ENCODE measurements around the gene TCP10L. TPM values are rescaled to one million over a fixed set of nuclear protein-coding genes. Genes with fewer than 3 reads are reported as not detected.
"Not testable (repeated sequence)": the region's sequence is repeated elsewhere in the genome, so short reads cannot be mapped to it uniquely, and the experiment has no call there.

Gene TCP10L
- total and polyA plus RNA-seq, 7 donors = 0.51 to 2.8 (median 1.4) TPM; not detected in 2

DNA sequence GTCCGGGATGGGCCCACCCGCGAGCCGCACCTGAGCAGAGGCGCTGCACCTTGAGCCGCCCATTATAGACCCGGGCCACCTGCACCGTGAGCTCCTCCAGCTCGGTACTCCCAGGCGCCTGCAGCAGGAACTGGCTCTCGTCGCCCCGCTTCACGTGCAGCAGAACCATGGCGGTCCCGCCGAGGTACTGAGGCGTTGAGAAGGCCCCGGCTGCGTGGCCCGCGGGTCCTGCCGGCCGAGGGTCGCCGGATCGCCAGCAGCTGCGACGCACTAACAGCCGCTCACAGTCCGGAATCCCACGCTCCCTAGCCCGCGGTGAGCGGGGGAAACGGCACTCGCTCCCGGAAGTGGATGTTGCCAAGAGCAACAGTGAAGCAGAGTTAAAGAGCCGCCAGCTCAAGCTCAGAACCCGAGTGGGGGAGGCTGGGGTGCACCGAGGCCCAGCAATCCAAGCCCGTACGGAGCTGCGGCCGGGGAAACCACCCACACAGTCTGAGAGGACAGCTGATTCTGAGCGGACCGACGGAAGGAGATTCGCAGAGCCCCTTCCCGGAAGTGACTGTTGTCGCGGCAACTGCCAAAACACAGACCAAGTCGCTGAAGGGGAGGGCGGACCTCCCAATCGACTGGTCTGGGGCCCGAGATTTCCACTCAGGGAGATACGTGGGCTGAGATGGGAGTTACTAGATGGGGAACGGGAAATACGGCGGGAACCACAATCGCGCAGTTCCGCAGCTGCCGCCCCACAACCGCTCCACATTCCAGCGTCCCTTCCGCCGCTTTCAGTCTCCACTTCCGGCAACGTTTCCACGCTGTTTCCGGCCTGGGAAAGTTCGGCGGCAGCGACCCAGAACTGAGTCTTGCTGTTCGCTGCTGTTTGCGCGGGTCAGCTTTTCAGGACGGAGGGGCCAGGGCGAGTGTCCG is 27.0 kb upstream of the TCP10L start, which contains the start of gene CFAP298:
CFAP298 (minus strand) TSS at position 303 of the 924 bp plus-strand sequence; CDS start at position 169, 134 bp downstream.
- no peak for TF ChIP-seq POLR2A (IDR thresholded peaks at IDR 0.05)
- TF ChIP-seq POLR2AphosphoS5 (IDR thresholded peaks at IDR 0.05) = peak in 3 of 4 donors; percentile 21 to 59 (median 58)
- TF ChIP-seq EP300 (IDR thresholded peaks at IDR 0.05) = no peak
- TF ChIP-seq, protein P1, sequence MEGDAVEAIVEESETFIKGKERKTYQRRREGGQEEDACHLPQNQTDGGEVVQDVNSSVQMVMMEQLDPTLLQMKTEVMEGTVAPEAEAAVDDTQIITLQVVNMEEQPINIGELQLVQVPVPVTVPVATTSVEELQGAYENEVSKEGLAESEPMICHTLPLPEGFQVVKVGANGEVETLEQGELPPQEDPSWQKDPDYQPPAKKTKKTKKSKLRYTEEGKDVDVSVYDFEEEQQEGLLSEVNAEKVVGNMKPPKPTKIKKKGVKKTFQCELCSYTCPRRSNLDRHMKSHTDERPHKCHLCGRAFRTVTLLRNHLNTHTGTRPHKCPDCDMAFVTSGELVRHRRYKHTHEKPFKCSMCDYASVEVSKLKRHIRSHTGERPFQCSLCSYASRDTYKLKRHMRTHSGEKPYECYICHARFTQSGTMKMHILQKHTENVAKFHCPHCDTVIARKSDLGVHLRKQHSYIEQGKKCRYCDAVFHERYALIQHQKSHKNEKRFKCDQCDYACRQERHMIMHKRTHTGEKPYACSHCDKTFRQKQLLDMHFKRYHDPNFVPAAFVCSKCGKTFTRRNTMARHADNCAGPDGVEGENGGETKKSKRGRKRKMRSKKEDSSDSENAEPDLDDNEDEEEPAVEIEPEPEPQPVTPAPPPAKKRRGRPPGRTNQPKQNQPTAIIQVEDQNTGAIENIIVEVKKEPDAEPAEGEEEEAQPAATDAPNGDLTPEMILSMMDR (IDR thresholded peaks at IDR 0.05) = no peak
- Histone ChIP-seq H3K4me3 (peak within 1 kb of the TSS; percentile 61 to 96 (median 80)), H3K4me1 (peaks cover 0 to 18% (median 14%) of the 10 kb centered on the region in 4 donors), H3K27me3 (no peaks in the 10 kb centered on the region), H3K9me3 (no peaks in the 10 kb centered on the region), H3K27ac (peak within 1 kb of the TSS; percentile 79 to 88 (median 86)), H3K36me3 (peaks cover 5 to 23% (median 8%) of the 10 kb centered on the region in 4 donors)
- WGBS, 2 donors = 0% methylated on average over 81 of the region's 81 CpGs
- intact Hi-C loops (cut with DNase I) = loop anchor here (1.0 to 5.0 kb wide), 3 partner anchors 198 to 880 kb away; partner anchors contain the start of genes SCAF4 and URB1
- peak; percentile 91 for DNase-seq

DNA sequence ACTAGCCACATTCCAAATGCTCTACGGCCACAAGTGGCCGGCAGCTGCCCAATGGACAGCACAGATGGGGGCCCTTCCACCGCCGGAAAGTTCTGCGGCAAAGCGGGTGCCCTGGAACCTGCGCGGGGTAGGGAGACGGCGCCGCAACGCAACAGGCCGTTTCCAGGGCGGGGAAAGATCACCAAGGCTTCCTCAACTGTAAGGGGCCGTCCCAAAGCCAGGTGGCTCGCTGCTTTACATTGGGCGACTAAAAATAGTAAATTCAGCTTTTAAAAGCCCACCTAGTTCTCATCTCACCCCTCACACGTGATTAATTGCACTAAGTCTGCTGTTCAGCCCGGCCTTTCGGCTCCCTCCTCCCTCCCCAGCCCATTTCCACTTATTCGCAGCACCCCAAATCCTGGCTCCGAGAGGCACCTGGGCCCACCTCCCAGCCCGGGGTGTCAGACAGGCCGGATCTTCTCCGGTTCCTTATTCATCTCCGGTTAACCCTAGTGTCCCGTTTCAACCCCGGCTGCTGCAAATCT is 26.2 kb upstream of the TCP10L start:
- Histone ChIP-seq H3K27ac (peak overlapping the region; percentile 79 to 88 (median 86)), H3K9me3 (no peaks in the 10 kb centered on the region), H3K4me1 (peaks cover 0 to 18% (median 14%) of the 10 kb centered on the region in 4 donors), H3K27me3 (no peaks in the 10 kb centered on the region), H3K36me3 (peaks cover 7 to 31% (median 12%) of the 10 kb centered on the region in 4 donors), H3K4me3 (peak overlapping the region; percentile 61 to 96 (median 80))
- no peak for DNase-seq
- intact Hi-C loops (cut with DNase I) = loop anchor here (5.0 kb wide), 2 partner anchors 219 to 879 kb away; partner anchors contain the start of genes SCAF4 and URB1
- TF ChIP-seq, protein P1 (IDR thresholded peaks at IDR 0.05) = no peak
- TF ChIP-seq POLR2A (IDR thresholded peaks at IDR 0.05) = no peak
- TF ChIP-seq EP300 (IDR thresholded peaks at IDR 0.05) = no peak
- no peak for TF ChIP-seq POLR2AphosphoS5 (IDR thresholded peaks at IDR 0.05)
- WGBS, 2 donors = 0 to 1% methylated on average over 28 of the region's 28 CpGs

DNA sequence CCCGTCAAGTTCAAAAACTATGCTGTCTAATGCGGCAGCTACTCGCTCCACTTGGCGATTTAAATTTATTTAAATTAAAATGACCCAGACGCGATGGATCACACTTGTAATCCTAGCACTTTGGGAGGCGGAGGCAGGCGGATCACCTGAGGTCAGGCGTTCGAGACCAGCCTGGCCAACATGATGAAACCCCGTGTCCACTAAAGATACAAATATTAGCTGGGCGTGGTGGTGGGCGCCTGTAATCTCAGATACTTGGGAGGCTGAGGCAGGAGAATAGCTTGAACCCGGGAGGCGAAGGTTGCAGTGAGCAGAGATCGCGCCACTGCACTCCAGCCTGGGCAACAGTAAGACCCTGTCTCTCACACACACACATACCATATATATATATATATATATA is 25.6 kb upstream of the TCP10L start:
- peaks cover 7 to 37% (median 18%) of the 10 kb centered on the region in 4 donors for H3K36me3 ChIP-seq
- H3K27me3 ChIP-seq, H3K9me3 ChIP-seq, DNase-seq: not testable (repeated sequence)
- intact Hi-C loops (cut with DNase I) = loop anchor here (5.0 kb wide), 2 partner anchors 219 to 879 kb away; partner anchors contain the start of genes SCAF4 and URB1
- peak overlapping the region in 3 of 4 donors; percentile 77 to 96 (median 84) for H3K4me3 ChIP-seq
- peaks cover 0 to 18% (median 14%) of the 10 kb centered on the region in 4 donors for H3K4me1 ChIP-seq
- 60 to 77% methylated on average over 17 of the region's 17 CpGs for WGBS, 2 donors
- H3K27ac ChIP-seq = peak overlapping the region in 1 of 4 donors; percentile 79

DNA sequence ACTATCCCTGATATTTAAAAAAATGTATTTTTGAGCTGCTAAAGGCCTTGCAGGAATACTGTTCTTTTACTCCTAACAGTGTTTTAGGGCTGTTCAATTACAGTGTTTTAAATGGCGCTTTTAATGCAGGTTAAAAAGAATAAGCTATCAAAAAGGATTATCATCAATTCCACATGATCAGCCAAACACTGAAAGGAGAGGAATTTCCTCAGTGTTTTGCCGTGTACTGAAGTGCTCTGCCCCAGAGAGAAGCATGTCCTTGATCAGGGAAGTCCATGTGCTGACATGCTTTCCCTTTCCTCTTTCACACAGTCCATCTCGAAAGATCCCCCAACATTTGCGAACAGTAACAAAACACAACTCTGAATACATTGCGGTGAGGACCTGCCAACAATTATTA is 23.5 kb upstream of the TCP10L start:
- Histone ChIP-seq H3K27ac (no peak overlapping the region), H3K4me3 (no peak overlapping the region), H3K9me3 (no peaks in the 10 kb centered on the region), H3K36me3 (peaks cover 7 to 58% (median 31%) of the 10 kb centered on the region in 4 donors), H3K27me3 (no peaks in the 10 kb centered on the region), H3K4me1 (peaks cover 0 to 18% (median 14%) of the 10 kb centered on the region in 4 donors)
- TF ChIP-seq POLR2AphosphoS5 (IDR thresholded peaks at IDR 0.05) = no peak
- no peak for TF ChIP-seq POLR2A (IDR thresholded peaks at IDR 0.05)
- TF ChIP-seq EP300 (IDR thresholded peaks at IDR 0.05) = no peak
- TF ChIP-seq, protein P1 (IDR thresholded peaks at IDR 0.05) = no peak
- intact Hi-C loops (cut with DNase I) = loop anchor here (10.0 kb wide), 1 partner anchor 334 kb away; the partner anchor contains the start of gene MIS18A
- 91 to 93% methylated on average over 5 of the region's 5 CpGs for WGBS, 2 donors
- no peak for DNase-seq
